Measurements from ENCODE around the gene CDK5RAP2.

DNA sequence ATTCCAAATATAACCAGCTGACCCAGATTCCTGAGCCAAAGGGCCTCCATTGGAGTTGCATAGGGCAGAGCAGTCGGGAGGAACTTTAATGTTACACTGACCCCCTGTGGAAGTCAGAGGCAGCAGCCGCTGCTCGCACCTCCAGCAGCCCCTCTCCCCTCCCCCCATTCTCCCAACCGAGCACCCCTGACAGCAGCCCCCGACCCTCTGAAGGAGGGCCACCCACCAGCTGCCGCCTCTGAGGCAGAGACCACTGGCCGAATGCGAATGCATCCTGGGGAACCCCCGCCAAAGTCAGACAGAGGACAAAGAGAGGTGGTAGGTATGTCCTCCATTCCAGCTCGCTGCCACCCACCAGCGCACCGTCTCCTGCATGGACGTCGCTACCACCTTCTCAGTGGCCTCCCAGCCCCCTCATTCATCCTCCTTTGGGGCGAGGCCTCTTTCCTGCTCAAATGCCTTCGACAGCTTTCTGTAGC, 231.0 kb downstream of the CDK5RAP2 start:
- no peak for TF ChIP-seq POLR2A (IDR thresholded peaks at IDR 0.05)
- TF ChIP-seq, protein P1, sequence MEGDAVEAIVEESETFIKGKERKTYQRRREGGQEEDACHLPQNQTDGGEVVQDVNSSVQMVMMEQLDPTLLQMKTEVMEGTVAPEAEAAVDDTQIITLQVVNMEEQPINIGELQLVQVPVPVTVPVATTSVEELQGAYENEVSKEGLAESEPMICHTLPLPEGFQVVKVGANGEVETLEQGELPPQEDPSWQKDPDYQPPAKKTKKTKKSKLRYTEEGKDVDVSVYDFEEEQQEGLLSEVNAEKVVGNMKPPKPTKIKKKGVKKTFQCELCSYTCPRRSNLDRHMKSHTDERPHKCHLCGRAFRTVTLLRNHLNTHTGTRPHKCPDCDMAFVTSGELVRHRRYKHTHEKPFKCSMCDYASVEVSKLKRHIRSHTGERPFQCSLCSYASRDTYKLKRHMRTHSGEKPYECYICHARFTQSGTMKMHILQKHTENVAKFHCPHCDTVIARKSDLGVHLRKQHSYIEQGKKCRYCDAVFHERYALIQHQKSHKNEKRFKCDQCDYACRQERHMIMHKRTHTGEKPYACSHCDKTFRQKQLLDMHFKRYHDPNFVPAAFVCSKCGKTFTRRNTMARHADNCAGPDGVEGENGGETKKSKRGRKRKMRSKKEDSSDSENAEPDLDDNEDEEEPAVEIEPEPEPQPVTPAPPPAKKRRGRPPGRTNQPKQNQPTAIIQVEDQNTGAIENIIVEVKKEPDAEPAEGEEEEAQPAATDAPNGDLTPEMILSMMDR (IDR thresholded peaks at IDR 0.05), result peak in 5 of 7 experiments; percentile 4 to 46 (median 45)
- TF ChIP-seq POLR2AphosphoS5 (IDR thresholded peaks at IDR 0.05), result no peak
- no peak for TF ChIP-seq EP300 (IDR thresholded peaks at IDR 0.05)
